HCT116 (cell line): ENCODE measurements around the gene OR5K2.

Experiments used
- CEBPB ChIP-seq: IDR thresholded peaks from 2 replicates; pipeline ENCODE4 v1.6.1; 2012; ENCODE audit warnings: low read depth
- EZH2 ChIP-seq: fragments of 200-600 bp; sonication (generic); IDR thresholded peaks from 2 replicates; pipeline ENCODE4 v1.6.1; 2017; ENCODE audit warnings: antibody characterized with exemption, mixed run types
- EZH2phosphoT487 ChIP-seq: fragments of 200-600 bp; IDR thresholded peaks from 2 replicates; pipeline ENCODE4 v1.6.1; 2018; ENCODE audit warnings: antibody characterized with exemption, borderline replicate concordance
- POLR2AphosphoS5 ChIP-seq: IDR thresholded peaks from 2 replicates; pipeline ENCODE4 v1.6.1; 2011; ENCODE audit warnings: mild to moderate bottlenecking, low read depth, low read length, moderate library complexity
- RAD21 ChIP-seq: IDR thresholded peaks from 2 replicates; pipeline ENCODE4 v1.6.1; 2012; ENCODE audit warnings: low read depth, mild to moderate bottlenecking
- YY1 ChIP-seq: IDR thresholded peaks from 2 replicates; pipeline ENCODE4 v1.6.1; 2011; ENCODE audit warnings: low read length, low read depth, moderate library complexity, mild to moderate bottlenecking; ENCODE audit not compliant: insufficient replicate concordance; ENCODE audit errors: extremely low read depth
- ZNF274 ChIP-seq: fragments of 200-500 bp; sonication (Bioruptor generic); IDR thresholded peaks from 2 replicates; pipeline ENCODE4 v1.6.1; 2014; ENCODE audit warnings: mild to moderate bottlenecking, low read depth, low read length, inconsistent platforms
- TF ChIP-seq, protein P1 (sequence below), 3 experiments: fragments of 200-600 bp in 1 of 3; sonication (generic) in 1 of 3; IDR thresholded peaks in 2 of 3; conservative IDR thresholded peaks in 1 of 3; 2 replicates each; pipeline ENCODE4 v1.5.1; 2012 to 2017; ENCODE audit warnings: low read depth in 2 of 3, low read length in 2 of 3, antibody characterized with exemption in 1 of 3, borderline replicate concordance in 1 of 3, control low read depth in 1 of 3, mild to moderate bottlenecking in 1 of 3, mixed read lengths in 1 of 3, mixed run types in 1 of 3, moderate library complexity in 1 of 3; ENCODE audit not compliant: insufficient read depth in 1 of 3
- TF ChIP-seq, protein P2 (sequence below): IDR thresholded peaks from 2 replicates; pipeline ENCODE4 v1.6.1; 2011; ENCODE audit warnings: mild to moderate bottlenecking, low read length, moderate library complexity; ENCODE audit not compliant: insufficient replicate concordance; ENCODE audit errors: extremely low read depth
- TF ChIP-seq, protein P3 (sequence below): IDR thresholded peaks from 2 replicates; pipeline ENCODE4 v1.6.1; 2012

DNA sequence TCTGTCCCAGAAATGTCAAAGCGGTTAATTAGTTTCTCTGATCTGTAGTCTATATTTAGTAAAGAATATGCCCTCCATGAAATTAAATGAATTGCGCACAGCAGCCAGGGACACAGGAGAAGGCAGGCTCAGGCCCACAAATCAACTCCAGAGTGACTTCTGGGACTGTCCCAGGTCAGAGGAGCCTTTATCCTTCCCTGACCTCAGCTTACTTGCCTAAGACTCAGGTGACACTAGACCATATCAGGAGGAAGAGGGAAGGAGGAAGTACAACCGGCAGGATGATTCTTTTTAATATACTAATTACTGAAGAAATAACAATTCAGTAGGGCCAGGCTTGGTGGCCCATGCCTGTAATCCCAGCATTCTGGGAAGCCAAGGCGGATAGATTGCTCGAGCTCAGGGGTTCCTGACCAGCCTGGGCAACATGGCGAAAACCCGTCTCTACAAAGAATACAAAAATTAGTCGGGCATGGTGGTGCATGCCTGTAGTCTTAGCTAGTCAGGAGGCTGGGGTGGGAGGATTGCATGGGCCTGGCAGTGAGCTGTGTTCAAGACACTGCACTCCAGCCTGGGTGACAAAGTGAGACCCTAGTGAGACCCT is 32.5 kb downstream of the OR5K2 start:
- TF ChIP-seq ZNF274: no peak
- TF ChIP-seq, protein P1, sequence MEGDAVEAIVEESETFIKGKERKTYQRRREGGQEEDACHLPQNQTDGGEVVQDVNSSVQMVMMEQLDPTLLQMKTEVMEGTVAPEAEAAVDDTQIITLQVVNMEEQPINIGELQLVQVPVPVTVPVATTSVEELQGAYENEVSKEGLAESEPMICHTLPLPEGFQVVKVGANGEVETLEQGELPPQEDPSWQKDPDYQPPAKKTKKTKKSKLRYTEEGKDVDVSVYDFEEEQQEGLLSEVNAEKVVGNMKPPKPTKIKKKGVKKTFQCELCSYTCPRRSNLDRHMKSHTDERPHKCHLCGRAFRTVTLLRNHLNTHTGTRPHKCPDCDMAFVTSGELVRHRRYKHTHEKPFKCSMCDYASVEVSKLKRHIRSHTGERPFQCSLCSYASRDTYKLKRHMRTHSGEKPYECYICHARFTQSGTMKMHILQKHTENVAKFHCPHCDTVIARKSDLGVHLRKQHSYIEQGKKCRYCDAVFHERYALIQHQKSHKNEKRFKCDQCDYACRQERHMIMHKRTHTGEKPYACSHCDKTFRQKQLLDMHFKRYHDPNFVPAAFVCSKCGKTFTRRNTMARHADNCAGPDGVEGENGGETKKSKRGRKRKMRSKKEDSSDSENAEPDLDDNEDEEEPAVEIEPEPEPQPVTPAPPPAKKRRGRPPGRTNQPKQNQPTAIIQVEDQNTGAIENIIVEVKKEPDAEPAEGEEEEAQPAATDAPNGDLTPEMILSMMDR (IDR thresholded peaks at IDR 0.05 in 2 of 3, conservative IDR thresholded peaks at IDR 0.05 in 1 of 3; ENCODE audit: borderline replicate concordance in 1 of 3, insufficient read depth in 1 of 3, low read depth in 2 of 3, low read length in 2 of 3): no peak
- no peak for TF ChIP-seq RAD21
- no peak for TF ChIP-seq POLR2AphosphoS5
- no peak for TF ChIP-seq CEBPB
- TF ChIP-seq YY1: no peak
- TF ChIP-seq, protein P2, sequence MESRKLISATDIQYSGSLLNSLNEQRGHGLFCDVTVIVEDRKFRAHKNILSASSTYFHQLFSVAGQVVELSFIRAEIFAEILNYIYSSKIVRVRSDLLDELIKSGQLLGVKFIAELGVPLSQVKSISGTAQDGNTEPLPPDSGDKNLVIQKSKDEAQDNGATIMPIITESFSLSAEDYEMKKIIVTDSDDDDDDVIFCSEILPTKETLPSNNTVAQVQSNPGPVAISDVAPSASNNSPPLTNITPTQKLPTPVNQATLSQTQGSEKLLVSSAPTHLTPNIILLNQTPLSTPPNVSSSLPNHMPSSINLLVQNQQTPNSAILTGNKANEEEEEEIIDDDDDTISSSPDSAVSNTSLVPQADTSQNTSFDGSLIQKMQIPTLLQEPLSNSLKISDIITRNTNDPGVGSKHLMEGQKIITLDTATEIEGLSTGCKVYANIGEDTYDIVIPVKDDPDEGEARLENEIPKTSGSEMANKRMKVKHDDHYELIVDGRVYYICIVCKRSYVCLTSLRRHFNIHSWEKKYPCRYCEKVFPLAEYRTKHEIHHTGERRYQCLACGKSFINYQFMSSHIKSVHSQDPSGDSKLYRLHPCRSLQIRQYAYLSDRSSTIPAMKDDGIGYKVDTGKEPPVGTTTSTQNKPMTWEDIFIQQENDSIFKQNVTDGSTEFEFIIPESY: no peak
- TF ChIP-seq, protein P3, sequence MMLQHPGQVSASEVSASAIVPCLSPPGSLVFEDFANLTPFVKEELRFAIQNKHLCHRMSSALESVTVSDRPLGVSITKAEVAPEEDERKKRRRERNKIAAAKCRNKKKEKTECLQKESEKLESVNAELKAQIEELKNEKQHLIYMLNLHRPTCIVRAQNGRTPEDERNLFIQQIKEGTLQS: no peak
- no peak for TF ChIP-seq EZH2
- TF ChIP-seq EZH2phosphoT487: no peak
